ENCODE data around the gene RNF222.

Gene RNF222

DNA sequence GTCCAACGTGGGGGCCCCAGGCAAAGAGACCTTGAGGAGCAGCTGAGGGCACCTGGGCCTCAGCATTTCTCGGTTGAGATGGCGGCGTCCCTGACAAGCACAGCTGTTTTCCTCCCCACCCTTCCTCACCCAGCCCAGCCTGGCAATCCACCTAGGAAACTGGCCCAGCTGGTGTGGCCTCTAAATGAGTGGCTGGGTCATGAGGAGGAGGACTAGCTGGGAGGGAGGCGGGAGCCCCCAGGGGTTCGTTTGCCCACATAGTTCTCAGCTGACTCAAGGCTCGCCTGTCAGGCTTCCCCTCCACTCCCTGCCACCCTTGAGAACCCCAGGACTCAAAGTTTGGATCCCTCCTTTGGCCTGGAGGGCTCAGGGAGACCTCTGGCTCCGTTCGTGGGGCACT is 5.9 kb downstream of the RNF222 start:
- no peak overlapping the region for H3K27ac ChIP-seq
- no peak for TF ChIP-seq ZFX (IDR thresholded peaks at IDR 0.05)
- TF ChIP-seq, protein P1, sequence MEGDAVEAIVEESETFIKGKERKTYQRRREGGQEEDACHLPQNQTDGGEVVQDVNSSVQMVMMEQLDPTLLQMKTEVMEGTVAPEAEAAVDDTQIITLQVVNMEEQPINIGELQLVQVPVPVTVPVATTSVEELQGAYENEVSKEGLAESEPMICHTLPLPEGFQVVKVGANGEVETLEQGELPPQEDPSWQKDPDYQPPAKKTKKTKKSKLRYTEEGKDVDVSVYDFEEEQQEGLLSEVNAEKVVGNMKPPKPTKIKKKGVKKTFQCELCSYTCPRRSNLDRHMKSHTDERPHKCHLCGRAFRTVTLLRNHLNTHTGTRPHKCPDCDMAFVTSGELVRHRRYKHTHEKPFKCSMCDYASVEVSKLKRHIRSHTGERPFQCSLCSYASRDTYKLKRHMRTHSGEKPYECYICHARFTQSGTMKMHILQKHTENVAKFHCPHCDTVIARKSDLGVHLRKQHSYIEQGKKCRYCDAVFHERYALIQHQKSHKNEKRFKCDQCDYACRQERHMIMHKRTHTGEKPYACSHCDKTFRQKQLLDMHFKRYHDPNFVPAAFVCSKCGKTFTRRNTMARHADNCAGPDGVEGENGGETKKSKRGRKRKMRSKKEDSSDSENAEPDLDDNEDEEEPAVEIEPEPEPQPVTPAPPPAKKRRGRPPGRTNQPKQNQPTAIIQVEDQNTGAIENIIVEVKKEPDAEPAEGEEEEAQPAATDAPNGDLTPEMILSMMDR (conservative IDR thresholded peaks at IDR 0.05), result no peak

DNA sequence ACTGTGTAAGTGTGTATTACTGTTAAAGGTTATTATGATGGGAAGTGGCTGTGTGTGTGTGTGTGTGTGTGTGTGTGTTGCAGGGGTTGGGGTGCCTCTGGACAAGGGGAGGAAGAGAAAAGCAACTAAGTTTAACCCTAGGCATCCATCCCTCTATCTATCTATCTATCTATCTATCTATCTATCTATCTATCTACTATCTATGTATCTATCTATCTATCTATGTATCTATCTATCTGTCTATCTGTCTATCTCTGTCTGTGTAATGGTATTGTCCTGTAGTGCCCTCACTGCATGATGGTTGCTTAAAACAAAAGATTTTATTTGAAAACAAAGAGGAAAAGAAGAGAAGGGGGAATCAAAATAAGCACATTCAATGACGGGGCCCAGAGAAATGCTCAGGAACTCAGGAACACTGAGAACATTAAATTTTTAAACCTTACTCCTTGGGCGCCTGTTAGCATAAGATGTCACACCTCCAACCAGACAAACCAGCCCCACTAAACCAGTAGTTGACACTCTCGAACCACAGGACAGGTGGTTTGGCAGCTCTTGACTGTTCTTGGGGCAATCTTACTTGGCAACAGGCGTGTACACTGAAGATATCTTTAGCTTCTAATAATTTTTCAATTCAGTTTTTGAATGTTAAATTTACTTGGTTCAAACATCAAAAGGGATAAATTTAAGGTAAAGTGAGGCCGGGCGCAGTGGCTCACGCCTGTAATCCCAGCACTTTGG is 9.5 kb downstream of the RNF222 start:
- TF ChIP-seq, protein P1 (conservative IDR thresholded peaks at IDR 0.05), result no peak
- TF ChIP-seq ZFX (IDR thresholded peaks at IDR 0.05), result no peak
- H3K27ac ChIP-seq, result no peak overlapping the region

DNA sequence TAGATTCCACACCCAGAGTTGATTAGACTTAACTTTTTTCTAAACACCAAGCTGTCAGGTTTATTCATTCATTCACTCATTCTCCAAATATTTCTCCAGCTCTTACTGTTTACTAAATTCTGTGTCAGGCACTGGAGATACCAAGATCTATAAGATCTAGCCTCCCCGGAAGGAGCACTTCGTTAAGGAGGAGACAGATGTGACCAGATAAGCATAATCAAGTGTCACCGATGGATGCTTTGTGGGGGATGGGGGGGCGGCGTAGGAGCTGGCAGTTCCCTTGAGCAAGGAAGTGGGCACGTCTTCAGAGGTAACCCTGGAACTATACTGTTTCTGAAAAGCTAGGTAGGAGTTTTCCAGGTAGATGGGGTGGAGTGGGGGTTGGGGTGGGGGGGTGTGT is 10.8 kb downstream of the RNF222 start:
- no peak overlapping the region for H3K27ac ChIP-seq
- no peak for TF ChIP-seq ZFX (IDR thresholded peaks at IDR 0.05)
- TF ChIP-seq, protein P1 (conservative IDR thresholded peaks at IDR 0.05), result no peak

DNA sequence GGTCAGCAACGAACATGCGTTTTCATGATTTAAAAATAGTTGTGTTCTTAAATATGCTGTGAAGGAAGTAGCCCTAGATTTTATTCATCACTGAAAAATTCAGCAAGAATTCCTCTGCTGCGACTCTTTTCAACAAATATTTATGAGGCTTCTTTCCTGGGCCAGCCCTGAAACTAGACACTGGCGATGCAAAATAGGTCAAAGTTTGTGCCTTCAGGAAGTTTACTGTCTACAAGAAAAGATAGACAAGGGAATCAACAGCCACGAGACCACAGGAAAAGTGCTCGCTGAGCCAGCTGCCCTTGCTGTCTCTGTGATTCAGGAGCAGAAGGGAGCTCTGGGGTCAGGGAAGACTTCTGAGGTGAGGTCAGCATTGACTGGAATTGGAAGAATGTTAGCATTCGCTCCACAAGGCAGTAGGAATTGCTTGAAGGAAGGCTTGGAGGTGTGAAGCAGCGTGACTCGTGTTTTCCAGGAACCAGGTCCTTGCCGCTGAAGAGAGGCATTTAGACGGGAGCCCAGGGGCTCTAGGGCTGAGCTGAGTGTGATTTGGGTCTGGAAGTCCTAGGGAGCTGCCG is 12.7 kb downstream of the RNF222 start:
- TF ChIP-seq, protein P1 (conservative IDR thresholded peaks at IDR 0.05), result no peak
- no peak for TF ChIP-seq ZFX (IDR thresholded peaks at IDR 0.05)
- H3K27ac ChIP-seq, result no peak overlapping the region

DNA sequence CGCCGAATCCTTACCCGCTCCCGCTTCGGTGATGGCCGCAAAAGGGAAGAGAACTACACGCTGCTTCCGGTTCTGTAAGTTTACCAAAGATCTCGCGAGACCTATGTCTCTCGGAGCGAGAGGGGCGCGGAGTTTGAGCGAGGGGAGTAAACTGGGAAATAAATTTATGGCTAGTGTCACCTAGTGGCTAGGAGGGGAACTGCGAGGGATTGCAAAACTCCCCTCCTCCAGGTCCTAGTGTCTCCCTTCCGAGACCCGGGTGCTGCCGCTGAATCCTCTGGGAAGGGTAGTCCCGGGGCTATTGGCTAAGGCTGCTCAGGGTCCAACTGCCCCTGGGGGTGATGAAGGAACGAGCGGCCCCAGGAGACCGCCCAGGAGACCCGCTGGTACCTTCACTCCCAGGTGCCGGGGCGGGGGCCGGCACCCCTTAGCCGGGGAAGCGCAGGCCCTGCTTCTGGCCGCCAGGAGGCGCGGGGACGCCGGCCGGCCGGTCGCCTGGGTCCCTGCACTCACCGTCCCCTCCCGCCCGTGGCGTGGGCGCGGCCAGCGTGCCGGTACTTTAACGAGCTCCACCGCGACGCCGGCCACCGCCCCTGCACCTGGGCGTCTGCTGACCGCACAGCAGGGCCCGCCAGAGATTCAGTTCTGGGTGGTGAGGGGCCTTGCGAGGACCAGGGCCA is 14.3 kb downstream of the RNF222 start, which contains the start of gene RPL26:
TSS of gene RPL26 (minus strand) at position 51 of the 680 bp plus-strand sequence. CDS start 883 bp downstream, outside the sequence.
- peak within 1 kb of the TSS; percentile 77 for H3K27ac ChIP-seq
- TF ChIP-seq, protein P1 (conservative IDR thresholded peaks at IDR 0.05), result peak; percentile 100
- TF ChIP-seq ZFX (IDR thresholded peaks at IDR 0.05), result no peak

DNA sequence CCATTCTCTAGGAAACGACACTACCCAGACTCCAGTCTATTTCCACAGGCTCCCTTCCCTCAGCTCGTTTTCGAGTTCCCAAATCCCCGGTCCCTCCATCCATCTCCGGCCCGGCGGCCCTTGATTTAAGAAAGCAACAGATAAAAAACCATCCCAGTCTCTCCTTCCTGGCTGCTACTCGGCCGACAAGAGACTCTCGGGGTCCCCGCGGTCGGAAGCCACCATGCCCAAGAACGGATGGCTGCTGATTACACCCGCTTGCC is 14.8 kb downstream of the RNF222 start:
- peak overlapping the region; percentile 77 for H3K27ac ChIP-seq
- no peak for TF ChIP-seq ZFX (IDR thresholded peaks at IDR 0.05)
- TF ChIP-seq, protein P1 (conservative IDR thresholded peaks at IDR 0.05), result no peak
